AG04450 (cell line): Measurements from ENCODE around the gene EFCAB13. TPM values are rescaled to one million over a fixed set of nuclear protein-coding genes. Genes with fewer than 3 reads are reported as not detected.
A peak's percentile ranks its signal among the peaks of the same experiment; 100 is the strongest.

Experiments used
- CTCF ChIA-PET: fragments of 300-600, 350-600 bp; formaldehyde crosslinking; extraction: SDS; loops from one replicate; lab custom pipeline; 2022; ENCODE audit warnings: antibody characterized with exemption, inconsistent platforms; lab: Charles Lee
- POLR2A ChIA-PET: fragments of 350-600 bp; formaldehyde crosslinking; extraction: SDS; loops from one replicate; lab custom pipeline; 2021; ENCODE audit warnings: antibody characterized with exemption, inconsistent platforms; lab: Yijun Ruan, JAX
- DNase-seq: peaks from one replicate; pipeline ENCODE4 v3.0.0-alpha.2; 2011; ENCODE audit warnings: low read depth, low spot score
- H3K27ac ChIP-seq: one replicate; pipeline ENCODE4 v1.5.1; 2012; ENCODE audit warnings: low read depth, low read length, control low read depth
- H3K27me3 ChIP-seq: one replicate; pipeline ENCODE4 v1.6.0; 2012; ENCODE audit warnings: low read length; ENCODE audit not compliant: control insufficient read depth, insufficient read depth
- H3K4me3 ChIP-seq: 2 replicates; pipeline ENCODE4 v1.5.1; 2011; ENCODE audit warnings: mild to moderate bottlenecking, low read depth, low read length, control low read depth
- H3K9me3 ChIP-seq: 2 replicates; pipeline ENCODE4 v1.5.1; 2012; ENCODE audit warnings: low read length; ENCODE audit not compliant: control insufficient read depth, insufficient read depth
- polyA plus RNA-seq: library from polyadenylated mRNA; depleted of rRNA; stranded (reverse); fragments of >200 nt; gene quantifications from 2 replicates; pipeline ENCODE4 v1.2.3, GENCODE V29; 2011
- TF ChIP-seq, protein P1 (sequence below): IDR thresholded peaks from 2 replicates; pipeline ENCODE4 v1.5.1; 2011; ENCODE audit warnings: low read depth, low read length, control low read depth, inconsistent platforms

EFCAB13 gene
- polyA plus RNA-seq, 1 experiment: 1.6 TPM

DNA sequence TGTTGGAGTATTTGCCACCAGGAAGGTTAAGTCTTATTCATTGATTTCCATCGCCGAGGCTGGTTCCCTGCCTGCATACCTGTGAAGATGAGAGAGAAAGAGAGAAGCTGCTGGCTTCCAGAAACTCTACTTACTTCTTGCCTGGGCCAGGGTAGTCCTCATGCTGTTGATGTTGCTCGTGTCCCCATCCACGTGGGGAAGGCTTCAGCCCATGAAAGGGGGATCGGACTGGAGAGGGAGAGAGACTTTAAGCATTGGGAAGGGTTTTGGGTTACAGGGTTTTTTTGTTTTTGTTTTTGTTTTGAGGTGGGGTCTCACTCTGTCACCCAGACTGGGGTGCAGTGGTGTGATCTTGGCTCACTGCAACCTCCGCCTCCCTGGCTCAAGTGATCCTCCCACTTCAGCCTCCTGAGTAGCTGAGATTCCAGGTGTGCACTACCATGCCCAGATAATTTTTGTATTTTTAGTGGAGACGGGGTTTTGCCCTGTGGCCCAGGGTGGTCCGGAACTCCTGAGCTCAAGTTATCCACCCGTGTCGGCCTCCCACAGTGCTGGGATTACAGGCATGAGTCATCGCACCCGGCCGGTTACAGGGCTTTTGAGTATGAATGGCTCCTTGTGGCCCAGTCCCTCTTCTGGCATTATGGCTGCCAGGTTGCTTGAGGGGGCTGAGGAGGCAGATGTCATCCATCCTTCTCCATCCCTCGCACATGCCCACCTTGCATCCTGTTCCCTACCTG, 43.5 kb upstream of the EFCAB13 start:
- POLR2A ChIA-PET: interaction anchor here (1.0 to 1.7 kb wide), 2 partner anchors 25 to 35 kb away, joined by 3 to 7 read pairs; no protein-coding TSS in a partner anchor
- CTCF ChIA-PET: no interaction called here
- Histone ChIP-seq H3K4me3 (no peak overlapping the region), H3K27ac (peak overlapping the region; percentile 95), H3K9me3 (no peaks in the 10 kb centered on the region), H3K27me3 (no peaks in the 10 kb centered on the region)
- TF ChIP-seq, protein P1, sequence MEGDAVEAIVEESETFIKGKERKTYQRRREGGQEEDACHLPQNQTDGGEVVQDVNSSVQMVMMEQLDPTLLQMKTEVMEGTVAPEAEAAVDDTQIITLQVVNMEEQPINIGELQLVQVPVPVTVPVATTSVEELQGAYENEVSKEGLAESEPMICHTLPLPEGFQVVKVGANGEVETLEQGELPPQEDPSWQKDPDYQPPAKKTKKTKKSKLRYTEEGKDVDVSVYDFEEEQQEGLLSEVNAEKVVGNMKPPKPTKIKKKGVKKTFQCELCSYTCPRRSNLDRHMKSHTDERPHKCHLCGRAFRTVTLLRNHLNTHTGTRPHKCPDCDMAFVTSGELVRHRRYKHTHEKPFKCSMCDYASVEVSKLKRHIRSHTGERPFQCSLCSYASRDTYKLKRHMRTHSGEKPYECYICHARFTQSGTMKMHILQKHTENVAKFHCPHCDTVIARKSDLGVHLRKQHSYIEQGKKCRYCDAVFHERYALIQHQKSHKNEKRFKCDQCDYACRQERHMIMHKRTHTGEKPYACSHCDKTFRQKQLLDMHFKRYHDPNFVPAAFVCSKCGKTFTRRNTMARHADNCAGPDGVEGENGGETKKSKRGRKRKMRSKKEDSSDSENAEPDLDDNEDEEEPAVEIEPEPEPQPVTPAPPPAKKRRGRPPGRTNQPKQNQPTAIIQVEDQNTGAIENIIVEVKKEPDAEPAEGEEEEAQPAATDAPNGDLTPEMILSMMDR: no peak
- no peak for DNase-seq

DNA sequence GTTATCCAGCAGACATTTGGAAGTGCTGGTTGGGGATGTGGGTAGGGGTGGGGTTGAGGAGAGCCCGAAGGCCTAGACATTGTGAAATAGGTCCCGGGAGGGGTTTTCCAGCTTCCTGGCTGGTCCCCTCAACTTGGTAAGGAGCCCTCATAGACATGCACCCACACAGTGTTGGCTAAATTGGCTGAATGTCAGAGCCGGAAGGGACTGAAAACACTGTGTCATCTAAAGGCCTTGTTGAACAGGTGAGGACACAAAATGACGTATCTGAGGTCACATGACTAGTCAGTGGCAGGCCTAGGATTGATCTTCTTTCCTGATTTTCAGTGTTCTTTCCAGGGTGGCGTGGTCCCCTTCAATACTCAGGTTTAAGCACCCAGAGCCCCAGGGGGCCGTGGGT, 42.5 kb upstream of the EFCAB13 start:
- DNase-seq: no peak
- ChIA-PET CTCF (interaction anchor here (1.0 kb wide), 1 partner anchor 52 kb away, joined by 4 read pairs; no protein-coding TSS in a partner anchor), POLR2A (no interaction called here)
- H3K27ac ChIP-seq: no peak overlapping the region
- H3K27me3 ChIP-seq: no peaks in the 10 kb centered on the region
- TF ChIP-seq, protein P1: no peak
- no peaks in the 10 kb centered on the region for H3K9me3 ChIP-seq
- no peak overlapping the region for H3K4me3 ChIP-seq

DNA sequence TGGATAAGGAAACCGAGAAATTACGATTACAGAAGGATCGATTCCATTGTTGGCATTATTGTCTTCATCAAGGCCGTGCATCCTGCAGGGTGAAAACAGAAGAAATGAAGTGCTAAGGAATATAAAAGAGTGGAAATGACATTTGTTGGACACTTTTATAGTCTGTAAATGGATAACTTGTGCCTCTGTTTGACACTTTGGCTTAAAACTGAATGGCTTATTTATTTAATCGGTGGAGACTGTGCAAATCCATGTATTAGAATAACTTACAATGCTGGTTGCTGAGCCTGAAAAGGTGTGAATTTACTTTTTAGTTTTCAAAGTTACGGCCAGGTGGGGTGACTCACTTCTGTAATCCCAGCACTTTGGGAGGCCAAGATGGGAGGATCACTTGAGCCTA, 38.8 kb upstream of the EFCAB13 start:
- no peak overlapping the region for H3K27ac ChIP-seq
- DNase-seq: no peak
- TF ChIP-seq, protein P1: no peak
- H3K27me3 ChIP-seq: no peaks in the 10 kb centered on the region
- CTCF ChIA-PET: no interaction called here
- no peak overlapping the region for H3K4me3 ChIP-seq
- POLR2A ChIA-PET: no interaction called here
- H3K9me3 ChIP-seq: no peaks in the 10 kb centered on the region

DNA sequence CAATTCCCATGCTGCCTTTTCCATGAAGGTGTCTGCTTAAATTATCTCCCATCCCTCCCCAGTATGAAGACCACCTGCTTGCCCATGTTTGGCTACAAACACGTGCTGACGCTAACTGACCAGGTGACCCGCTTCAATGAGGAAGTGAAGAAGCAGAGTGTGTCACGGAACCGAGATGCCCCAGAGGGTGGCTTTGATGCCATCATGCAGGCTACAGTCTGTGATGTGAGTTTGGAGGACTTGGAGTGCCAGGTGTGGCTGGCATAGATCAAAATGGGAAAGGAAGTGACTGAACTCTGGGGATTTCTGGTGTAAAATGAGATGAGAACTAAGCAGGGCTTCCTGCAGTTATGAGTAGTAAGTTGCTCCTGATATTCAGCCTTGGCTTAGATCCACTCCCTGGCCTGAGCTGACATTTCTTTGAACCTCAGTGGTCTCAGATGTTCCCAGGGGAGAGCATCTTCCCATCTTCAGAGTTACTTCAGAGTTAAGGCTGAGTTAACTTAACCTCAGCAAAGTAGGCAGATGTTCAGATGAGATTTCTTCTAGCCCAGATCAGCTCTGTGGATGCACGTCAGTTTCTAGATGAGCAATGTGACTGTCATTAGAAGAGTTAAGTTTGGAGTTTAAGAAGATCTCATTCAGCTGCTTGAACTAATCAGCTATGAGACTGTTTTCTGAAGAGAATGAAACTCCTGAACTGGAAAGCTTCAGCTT, 37.4 kb upstream of the EFCAB13 start:
- H3K27ac ChIP-seq: no peak overlapping the region
- no peaks in the 10 kb centered on the region for H3K27me3 ChIP-seq
- no peak overlapping the region for H3K4me3 ChIP-seq
- TF ChIP-seq, protein P1: no peak
- POLR2A ChIA-PET: no interaction called here
- CTCF ChIA-PET: no interaction called here
- H3K9me3 ChIP-seq: no peaks in the 10 kb centered on the region
- DNase-seq: no peak

DNA sequence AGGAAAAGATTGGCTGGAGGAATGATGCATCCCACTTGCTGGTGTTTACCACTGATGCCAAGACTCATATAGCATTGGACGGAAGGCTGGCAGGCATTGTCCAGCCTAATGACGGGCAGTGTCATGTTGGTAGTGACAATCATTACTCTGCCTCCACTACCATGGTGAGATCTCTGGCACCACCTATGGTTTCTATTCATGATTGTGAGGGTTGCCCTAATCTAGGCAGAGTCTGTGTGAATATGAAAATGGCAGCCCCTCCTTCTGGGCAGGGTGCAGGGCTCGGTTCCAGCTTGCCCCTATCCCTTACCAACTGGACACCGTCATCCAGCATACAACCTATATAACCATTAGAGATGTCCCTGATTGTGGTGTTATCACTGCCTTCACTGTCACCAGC, 36.7 kb upstream of the EFCAB13 start:
- Histone ChIP-seq H3K4me3 (no peak overlapping the region), H3K27me3 (no peaks in the 10 kb centered on the region), H3K9me3 (no peaks in the 10 kb centered on the region), H3K27ac (no peak overlapping the region)
- POLR2A ChIA-PET: no interaction called here
- TF ChIP-seq, protein P1: no peak
- DNase-seq: no peak
- CTCF ChIA-PET: no interaction called here
